Measurements from ENCODE around the gene ZNF598. TPM values are rescaled to one million over a fixed set of nuclear protein-coding genes. Genes with fewer than 3 reads are reported as not detected.

Gene ZNF598
- total and polyA plus RNA-seq, 4 experiments from 2014 or later: 3.1 to 49.8 (median 29.3) TPM

GRCh38 chr16:1992704-1993317 lies 16.8 kb downstream of the ZNF598 start:
- no peak overlapping the region for H3K4me3 ChIP-seq (ENCODE audit: low read length in 2 of 2)
- Mint-ChIP-seq H3K9me3 (peaks cover 0 to 1% (median 0%) of the 10 kb centered on the region in 8 donors), H3K27ac (peak overlapping the region in 2 of 7 donors; percentile 72 to 88), H3K4me1 (peaks cover 6 to 30% (median 16%) of the 10 kb centered on the region in 4 donors), H3K36me3 (peaks cover 3% of the 10 kb centered on the region in 2 donors), H3K27me3 (peaks cover 6 to 7% of the 10 kb centered on the region in 2 donors), H3K4me3 (no peak overlapping the region)
- H3K27me3 ChIP-seq (ENCODE audit: insufficient read depth, low read length): no peaks in the 10 kb centered on the region
- no peaks in the 10 kb centered on the region for H3K9me3 ChIP-seq (ENCODE audit: control insufficient read depth in 1 of 2, low read length in 2 of 2)
- peaks cover 4% of the 10 kb centered on the region for H3K36me3 ChIP-seq (ENCODE audit: insufficient read depth, low read length)
- ChIA-PET POLR2A (ENCODE audit: partially characterized antibody) (interaction anchor here (0.9 to 5.7 kb wide), 8 partner anchors 11 to 162 kb away, joined by 3 to 71 read pairs (median 27); partner anchors contain the start of genes MSRB1, RNF151, RPS2 and TBL3), CTCF (ENCODE audit: partially characterized antibody) (interaction anchor here (0.8 to 3.3 kb wide), 2 partner anchors 11 to 21 kb away, joined by 3 to 18 read pairs; no protein-coding TSS in a partner anchor)
- intact Hi-C loops (cut with micrococcal nuclease): loop anchor here (1.0 to 5.0 kb wide), 5 partner anchors 9 to 51 kb away; partner anchors contain the start of genes GFER, MSRB1, NDUFB10 and RPS2
- H3K27ac ChIP-seq (ENCODE audit: low read depth, low read length): peak overlapping the region; percentile 60
- H3K4me1 ChIP-seq (ENCODE audit: insufficient read depth, low read length): peaks cover 22% of the 10 kb centered on the region
- DNase-seq: no peak

- no peaks in the 10 kb centered on the region for H3K27me3 ChIP-seq (ENCODE audit: insufficient read depth, low read length)
- intact Hi-C loops (cut with micrococcal nuclease): loop anchor here (1.0 to 5.0 kb wide), 6 partner anchors 8 to 50 kb away; partner anchors contain the start of genes GFER, MSRB1, NDUFB10 and RPS2
- ChIA-PET CTCF (ENCODE audit: partially characterized antibody) (interaction anchor here (0.8 to 1.2 kb wide), 2 partner anchors 22 to 148 kb away, joined by 3 to 5 read pairs; no protein-coding TSS in a partner anchor), POLR2A (ENCODE audit: partially characterized antibody) (interaction anchor here (0.9 to 5.7 kb wide), 9 partner anchors 11 to 163 kb away, joined by 3 to 71 read pairs (median 25); partner anchors contain the start of genes MSRB1, NDUFB10, NOXO1 and RNF151)
- peak overlapping the region in 6 of 7 donors; percentile 62 to 88 (median 78) for H3K27ac Mint-ChIP-seq
- H3K27ac ChIP-seq (ENCODE audit: low read depth, low read length): peak overlapping the region; percentile 61
- peaks cover 22% of the 10 kb centered on the region for H3K4me1 ChIP-seq (ENCODE audit: insufficient read depth, low read length)
- H3K4me3 Mint-ChIP-seq: peak overlapping the region in 7 of 8 donors; percentile 40 to 84 (median 73)
- peaks cover 0 to 1% (median 0%) of the 10 kb centered on the region in 8 donors for H3K9me3 Mint-ChIP-seq
- peaks cover 6 to 30% (median 16%) of the 10 kb centered on the region in 4 donors for H3K4me1 Mint-ChIP-seq
- peaks cover 6 to 7% of the 10 kb centered on the region in 2 donors for H3K27me3 Mint-ChIP-seq
- H3K36me3 ChIP-seq (ENCODE audit: insufficient read depth, low read length): peaks cover 2% of the 10 kb centered on the region
- no peaks in the 10 kb centered on the region for H3K9me3 ChIP-seq (ENCODE audit: control insufficient read depth in 1 of 2, low read length in 2 of 2)
- peak; percentile 92 to 99 (median 93) for DNase-seq
- H3K4me3 ChIP-seq (ENCODE audit: low read length in 2 of 2): peak overlapping the region in 1 of 2 donors; percentile 42
- no peaks in the 10 kb centered on the region for H3K36me3 Mint-ChIP-seq
These were observed 17.5 kb downstream of the ZNF598 start for GRCh38 chr16:1991948-1992703.

GRCh38 chr16:1991588-1991947 lies 18.1 kb downstream of the ZNF598 start:
- Histone ChIP-seq H3K4me1 (ENCODE audit: insufficient read depth, low read length) (peaks cover 22% of the 10 kb centered on the region), H3K9me3 (ENCODE audit: control insufficient read depth in 1 of 2, low read length in 2 of 2) (no peaks in the 10 kb centered on the region), H3K4me3 (ENCODE audit: low read length in 2 of 2) (peak overlapping the region in 1 of 2 donors; percentile 42), H3K36me3 (ENCODE audit: insufficient read depth, low read length) (no peaks in the 10 kb centered on the region), H3K27ac (ENCODE audit: low read depth, low read length) (peak overlapping the region; percentile 61), H3K27me3 (ENCODE audit: insufficient read depth, low read length) (no peaks in the 10 kb centered on the region)
- Mint-ChIP-seq H3K27ac (peak overlapping the region; percentile 76 to 93 (median 85)), H3K4me1 (peaks cover 6 to 30% (median 16%) of the 10 kb centered on the region in 4 donors), H3K9me3 (peaks cover 0 to 1% (median 0%) of the 10 kb centered on the region in 8 donors), H3K36me3 (peaks cover 4% of the 10 kb centered on the region in 2 donors), H3K4me3 (peak overlapping the region; percentile 73 to 84 (median 78)), H3K27me3 (peaks cover 6 to 7% of the 10 kb centered on the region in 2 donors)
- ChIA-PET POLR2A (ENCODE audit: partially characterized antibody) (interaction anchor here (0.9 to 5.7 kb wide), 10 partner anchors 10 to 219 kb away, joined by 3 to 71 read pairs (median 22); partner anchors contain the start of genes EME2, MRPS34, MSRB1 and NDUFB10), CTCF (ENCODE audit: partially characterized antibody) (interaction anchor here (1.2 to 1.6 kb wide), 2 partner anchors 12 to 149 kb away, joined by 5 to 7 read pairs; no protein-coding TSS in a partner anchor)
- intact Hi-C loops (cut with micrococcal nuclease): loop anchor here (2.0 to 5.0 kb wide), 2 partner anchors 19 to 49 kb away; partner anchors contain the start of genes MSRB1 and TBL3
- DNase-seq: peak in 1 of 5 donors; percentile 53

- peaks cover 6 to 30% (median 16%) of the 10 kb centered on the region in 4 donors for H3K4me1 Mint-ChIP-seq
- CTCF ChIA-PET (ENCODE audit: partially characterized antibody): interaction anchor here (1.2 to 1.6 kb wide), 2 partner anchors 13 to 149 kb away, joined by 5 to 7 read pairs; no protein-coding TSS in a partner anchor
- H3K27me3 ChIP-seq (ENCODE audit: insufficient read depth, low read length): no peaks in the 10 kb centered on the region
- H3K4me3 Mint-ChIP-seq: peak overlapping the region; percentile 73 to 84 (median 78)
- H3K36me3 Mint-ChIP-seq: peaks cover 6% of the 10 kb centered on the region in 2 donors
- H3K27me3 Mint-ChIP-seq: peaks cover 6 to 7% of the 10 kb centered on the region in 2 donors
- H3K27ac Mint-ChIP-seq: peak overlapping the region; percentile 76 to 93 (median 85)
- no peaks in the 10 kb centered on the region for H3K9me3 ChIP-seq (ENCODE audit: control insufficient read depth in 1 of 2, low read length in 2 of 2)
- intact Hi-C loops (cut with micrococcal nuclease): loop anchor here (2.0 to 5.0 kb wide), 2 partner anchors 18 to 49 kb away; partner anchors contain the start of genes MSRB1 and TBL3
- H3K36me3 ChIP-seq (ENCODE audit: insufficient read depth, low read length): no peaks in the 10 kb centered on the region
- peaks cover 22% of the 10 kb centered on the region for H3K4me1 ChIP-seq (ENCODE audit: insufficient read depth, low read length)
- POLR2A ChIA-PET (ENCODE audit: partially characterized antibody): interaction anchor here (1.1 to 5.7 kb wide), 9 partner anchors 10 to 219 kb away, joined by 3 to 71 read pairs (median 25); partner anchors contain the start of genes EME2, MRPS34, MSRB1 and NDUFB10
- peak in 4 of 5 donors; percentile 46 to 83 (median 51) for DNase-seq
- H3K27ac ChIP-seq (ENCODE audit: low read depth, low read length): peak overlapping the region; percentile 61
- peak overlapping the region; percentile 36 to 52 for H3K4me3 ChIP-seq (ENCODE audit: low read length in 2 of 2)
- H3K9me3 Mint-ChIP-seq: peaks cover 0 to 1% (median 0%) of the 10 kb centered on the region in 8 donors
These were observed 18.5 kb downstream of the ZNF598 start for GRCh38 chr16:1991135-1991551.

- Mint-ChIP-seq H3K4me3 (peak overlapping the region; percentile 73 to 84 (median 78)), H3K9me3 (peaks cover 0 to 1% (median 0%) of the 10 kb centered on the region in 8 donors), H3K36me3 (peaks cover 6% of the 10 kb centered on the region in 2 donors), H3K4me1 (peaks cover 6 to 30% (median 16%) of the 10 kb centered on the region in 4 donors), H3K27me3 (peaks cover 6 to 7% of the 10 kb centered on the region in 2 donors), H3K27ac (peak overlapping the region in 6 of 7 donors; percentile 76 to 93 (median 86))
- Histone ChIP-seq H3K27me3 (ENCODE audit: insufficient read depth, low read length) (no peaks in the 10 kb centered on the region), H3K4me1 (ENCODE audit: insufficient read depth, low read length) (peaks cover 22% of the 10 kb centered on the region), H3K4me3 (ENCODE audit: low read length in 2 of 2) (peak overlapping the region; percentile 36 to 52), H3K36me3 (ENCODE audit: insufficient read depth, low read length) (peaks cover 4% of the 10 kb centered on the region), H3K27ac (ENCODE audit: low read depth, low read length) (peak overlapping the region; percentile 30), H3K9me3 (ENCODE audit: control insufficient read depth in 1 of 2, low read length in 2 of 2) (no peaks in the 10 kb centered on the region)
- ChIA-PET POLR2A (ENCODE audit: partially characterized antibody) (interaction anchor here (1.1 to 5.7 kb wide), 8 partner anchors 9 to 218 kb away, joined by 3 to 71 read pairs (median 24); partner anchors contain the start of genes EME2, MRPS34, MSRB1 and NDUFB10), CTCF (ENCODE audit: partially characterized antibody) (interaction anchor here (1.2 to 1.6 kb wide), 2 partner anchors 13 to 150 kb away, joined by 5 to 7 read pairs; no protein-coding TSS in a partner anchor)
- DNase-seq: peak in 1 of 5 donors; percentile 56
- intact Hi-C loops (cut with micrococcal nuclease): loop anchor here (2.0 to 5.0 kb wide), 2 partner anchors 18 to 48 kb away; partner anchors contain the start of genes MSRB1 and TBL3
These were observed 19.1 kb downstream of the ZNF598 start for GRCh38 chr16:1990351-1991134.

- peaks cover 6 to 9% of the 10 kb centered on the region in 2 donors for H3K36me3 Mint-ChIP-seq
- H3K4me1 ChIP-seq (ENCODE audit: insufficient read depth, low read length): peaks cover 26% of the 10 kb centered on the region
- no peaks in the 10 kb centered on the region for H3K9me3 ChIP-seq (ENCODE audit: control insufficient read depth in 1 of 2, low read length in 2 of 2)
- no peak for DNase-seq
- H3K9me3 Mint-ChIP-seq: peaks cover 0 to 1% (median 0%) of the 10 kb centered on the region in 8 donors
- ChIA-PET CTCF (ENCODE audit: partially characterized antibody) (interaction anchor here (1.6 kb wide), 1 partner anchor 14 kb away, joined by 7 read pairs; no protein-coding TSS in a partner anchor), POLR2A (ENCODE audit: partially characterized antibody) (interaction anchor here (1.1 to 5.7 kb wide), 7 partner anchors 9 to 165 kb away, joined by 3 to 71 read pairs (median 29); partner anchors contain the start of genes MSRB1, NDUFB10, NOXO1 and RPS2)
- H3K4me1 Mint-ChIP-seq: peaks cover 6 to 30% (median 18%) of the 10 kb centered on the region in 4 donors
- intact Hi-C loops (cut with micrococcal nuclease): loop anchor here (2.0 to 5.0 kb wide), 2 partner anchors 17 to 48 kb away; partner anchors contain the start of genes MSRB1 and TBL3
- H3K36me3 ChIP-seq (ENCODE audit: insufficient read depth, low read length): peaks cover 4% of the 10 kb centered on the region
- H3K27me3 Mint-ChIP-seq: peaks cover 6 to 7% of the 10 kb centered on the region in 2 donors
- no peaks in the 10 kb centered on the region for H3K27me3 ChIP-seq (ENCODE audit: insufficient read depth, low read length)
- H3K27ac Mint-ChIP-seq: no peak overlapping the region
- H3K27ac ChIP-seq (ENCODE audit: low read depth, low read length): no peak overlapping the region
- H3K4me3 ChIP-seq (ENCODE audit: low read length in 2 of 2): no peak overlapping the region
- H3K4me3 Mint-ChIP-seq: no peak overlapping the region
These were observed 19.6 kb downstream of the ZNF598 start for GRCh38 chr16:1990101-1990350.

Measured in CD4-positive, alpha-beta memory T cell (primary cell).